GM18508 (cell line): Measurements from ENCODE around the gene TMEM100.
A peak's percentile ranks its signal among the peaks of the same experiment; 100 is the strongest.

Source experiments
- ATAC-seq: cut with Tn5 transposase; IDR thresholded peaks from one replicate; pipeline ENCODE4 v1.9.1; 2021; ENCODE audit warnings: moderate number of reproducible peaks; ENCODE audit not compliant: insufficient read depth, unreplicated experiment

The TMEM100 gene

GRCh38 chr17:55746466-55746865 is 23.8 kb upstream of the TMEM100 start:
- ATAC-seq = no peak

GRCh38 chr17:55745258-55745657 is 22.6 kb upstream of the TMEM100 start:
- ATAC-seq = no peak

- no peak for ATAC-seq
Observed at GRCh38 chr17:55743103-55743679, 20.5 kb upstream of the TMEM100 start.

- ATAC-seq = peak; percentile 79
Observed at GRCh38 chr17:55742272-55743102, 19.8 kb upstream of the TMEM100 start.

GRCh38 chr17:55741356-55741700 is 18.7 kb upstream of the TMEM100 start:
- ATAC-seq = no peak

GRCh38 chr17:55740511-55741355 is 18.1 kb upstream of the TMEM100 start:
- ATAC-seq = no peak

GRCh38 chr17:55737976-55738501 is 15.4 kb upstream of the TMEM100 start:
- no peak for ATAC-seq

- no peak for ATAC-seq
Observed at GRCh38 chr17:55735731-55736405, 13.2 kb upstream of the TMEM100 start.

GRCh38 chr17:55734128-55734781 is 11.6 kb upstream of the TMEM100 start:
- ATAC-seq = no peak

GRCh38 chr17:55731586-55732250 is 9.1 kb upstream of the TMEM100 start:
- ATAC-seq = no peak

- no peak for ATAC-seq
Observed at GRCh38 chr17:55730808-55731207, 8.1 kb upstream of the TMEM100 start.

- no peak for ATAC-seq
Observed at GRCh38 chr17:55730380-55730779, 7.7 kb upstream of the TMEM100 start.

- ATAC-seq = no peak
Observed at GRCh38 chr17:55729484-55729883, 6.8 kb upstream of the TMEM100 start.

- no peak for ATAC-seq
Observed at GRCh38 chr17:55728833-55729232, 6.2 kb upstream of the TMEM100 start.

GRCh38 chr17:55728361-55728760 is 5.7 kb upstream of the TMEM100 start:
- ATAC-seq = no peak

GRCh38 chr17:55727920-55728319 is 5.3 kb upstream of the TMEM100 start:
- no peak for ATAC-seq

- no peak for ATAC-seq
Observed at GRCh38 chr17:55727275-55727674, 4.6 kb upstream of the TMEM100 start.

GRCh38 chr17:55726440-55726839 is 3.8 kb upstream of the TMEM100 start:
- ATAC-seq = no peak

GRCh38 chr17:55723488-55723848 is 804 bp upstream of the TMEM100 start:
- no peak for ATAC-seq
